Endothelial cell of umbilical vein (primary cell): ENCODE data around the gene PIGT. TPM values are rescaled to one million over a fixed set of nuclear protein-coding genes. Genes with fewer than 3 reads are reported as not detected.

Experiments used
- BruUV-seq: library from RNA; stranded (reverse); fragments of 400-500 nt; replicated peaks from 2 replicates; lab custom pipeline; 2021; lab: Mats Ljungman, UMichigan
- CTCF ChIA-PET: fragments of 300-600, 350-600 bp; sonication (Branson Sonifier 250); formaldehyde crosslinking; loops from one replicate; lab custom pipeline; 2021; ENCODE audit warnings: antibody characterized with exemption, inconsistent platforms; lab: Charles Lee
- POLR2A ChIA-PET: fragments of 300-600, 350-600 bp; sonication (Branson Sonifier 250); formaldehyde crosslinking; loops from one replicate; lab custom pipeline; 2021; ENCODE audit warnings: antibody characterized with exemption, inconsistent platforms; lab: Charles Lee
- DNase-seq: peaks from one replicate; pipeline ENCODE4 v3.0.0-alpha.2; 2011; ENCODE audit warnings: low read depth, low spot score
- FAIRE-seq: peaks from 2 replicates; lab custom pipeline; 2011; peaks lifted over from hg19 to GRCh38; lab: Jason Lieb, UNC
- H2AFZ ChIP-seq: 2 replicates; pipeline ENCODE4 v1.6.0; 2012; ENCODE audit warnings: low read depth, low read length, control low read depth, inconsistent platforms
- H3K27ac ChIP-seq: 2 replicates; pipeline ENCODE4 v1.5.1; 2011; ENCODE audit warnings: low read depth, mild to moderate bottlenecking, control low read depth, low read length, moderate library complexity; ENCODE audit not compliant: insufficient read depth
- H3K27me3 ChIP-seq, 2 experiments: 2 replicates each; pipeline versions ENCODE4 v1.6.0 to v1.6.1; 2011; ENCODE audit warnings: low read length in 2 of 2, mixed read lengths in 1 of 2; ENCODE audit not compliant: control insufficient read depth in 2 of 2, insufficient read depth in 2 of 2
- H3K36me3 ChIP-seq, 2 experiments: 2 replicates in 1 of 2; 3 replicates in 1 of 2; pipeline ENCODE4 v1.5.1; 2011; ENCODE audit warnings: low read length in 2 of 2, mild to moderate bottlenecking in 1 of 2, moderate library complexity in 1 of 2; ENCODE audit not compliant: control insufficient read depth in 2 of 2, insufficient read depth in 2 of 2; ENCODE audit errors: extremely low read depth in 1 of 2
- H3K4me1 ChIP-seq: 3 replicates; pipeline ENCODE4 v1.5.1; 2011; ENCODE audit warnings: mild to moderate bottlenecking, low read length; ENCODE audit not compliant: control insufficient read depth, insufficient read depth; ENCODE audit errors: extremely low read depth
- H3K4me2 ChIP-seq: 2 replicates; pipeline ENCODE4 v1.6.1; 2011; ENCODE audit warnings: low read length, control low read depth, mixed read lengths; ENCODE audit not compliant: insufficient read depth
- H3K4me3 ChIP-seq, 3 experiments: fragments of 200-600 bp in 1 of 3; sonication (generic), shearing (Covaris generic) in 1 of 3; replicated peaks in 1 of 3; 2 replicates each; pipeline ENCODE4 v1.5.1; 2011 to 2016; ENCODE audit warnings: control low read depth in 3 of 3, low read length in 3 of 3, mild to moderate bottlenecking in 2 of 3, inconsistent platforms in 1 of 3, low read depth in 1 of 3, moderate library complexity in 1 of 3; ENCODE audit not compliant: insufficient read depth in 1 of 3
- H3K79me2 ChIP-seq: 2 replicates; pipeline ENCODE4 v1.6.0; 2012; ENCODE audit warnings: low read length, inconsistent platforms; ENCODE audit not compliant: control insufficient read depth, insufficient read depth
- H3K9ac ChIP-seq: replicated peaks from 2 replicates; pipeline ENCODE3; 2011; ENCODE audit warnings: low read length, control low read depth; ENCODE audit not compliant: insufficient read depth; ENCODE audit errors: extremely low read depth
- H3K9me1 ChIP-seq: replicated peaks from 3 replicates; pipeline ENCODE4 v1.6.0; 2011; ENCODE audit warnings: mild to moderate bottlenecking, low read length; ENCODE audit not compliant: control insufficient read depth, insufficient read depth; ENCODE audit errors: extremely low read depth
- H3K9me3 ChIP-seq: replicated peaks from 2 replicates; pipeline ENCODE4 v1.5.1; 2012; ENCODE audit warnings: low read length, inconsistent platforms; ENCODE audit not compliant: control insufficient read depth, insufficient read depth
- H4K20me1 ChIP-seq: replicated peaks from 2 replicates; pipeline ENCODE3; 2011; ENCODE audit warnings: mild to moderate bottlenecking, low read length; ENCODE audit not compliant: control insufficient read depth, insufficient read depth; ENCODE audit errors: extremely low read depth
- EZH2 ChIP-seq: IDR thresholded peaks from 2 replicates; pipeline ENCODE4 v1.6.1; 2012; ENCODE audit warnings: borderline replicate concordance, low read depth, mild to moderate bottlenecking, moderate library complexity, low read length, inconsistent platforms; ENCODE audit not compliant: severe bottlenecking
- FOS ChIP-seq: IDR thresholded peaks from 2 replicates; pipeline ENCODE4 v1.6.1; 2011; ENCODE audit warnings: mild to moderate bottlenecking, low read length, moderate library complexity, borderline replicate concordance; ENCODE audit not compliant: insufficient read depth
- GATA2 ChIP-seq: IDR thresholded peaks from 2 replicates; pipeline ENCODE4 v1.7.0; 2011; ENCODE audit warnings: low read depth, mild to moderate bottlenecking, moderate library complexity, mixed read lengths, low read length; ENCODE audit not compliant: insufficient read length, insufficient read depth
- JUN ChIP-seq: IDR thresholded peaks from 2 replicates; pipeline ENCODE4 v1.6.1; 2011; ENCODE audit warnings: borderline replicate concordance, low read depth; ENCODE audit not compliant: insufficient read length, insufficient read depth
- MYC ChIP-seq: IDR thresholded peaks from one replicate; pipeline ENCODE4 v1.6.1; 2011; ENCODE audit warnings: mild to moderate bottlenecking, low read depth, low read length
- POLR2A ChIP-seq: IDR thresholded peaks from 2 replicates; pipeline ENCODE4 v1.6.1; 2012; ENCODE audit warnings: low read depth, mild to moderate bottlenecking, control low read depth, low read length
- POLR2AphosphoS5 ChIP-seq: IDR thresholded peaks from 2 replicates; pipeline ENCODE4 v1.6.1; 2012; ENCODE audit warnings: low read depth, mild to moderate bottlenecking, control low read depth, low read length, moderate library complexity; ENCODE audit not compliant: insufficient read depth
- dilution Hi-C: fragments of 300-500 bp; cut with MboI; formaldehyde crosslinking; loops from one replicate; pipeline ENCODE4 v1.15.0; 2019; ENCODE audit warnings: low sequenced_read_pairs; ENCODE audit not compliant: extremely low pct_ligation_motif_present
- intact Hi-C: fragments of 100-400 bp; cut with micrococcal nuclease; formaldehyde crosslinking; loops from one replicate; pipeline ENCODE4 v1.10.0; 2022
- polyA plus RNA-seq, 4 experiments: library from polyadenylated mRNA; depleted of rRNA in 3 of 4; stranded (reverse) in 3 of 4; unstranded in 1 of 4; fragments of >200 nt; gene quantifications; 2 replicates each; pipeline versions ENCODE4 v1.2.1 to v1.2.3, GENCODE V29; 2011 to 2012; ENCODE audit warnings: missing spikeins in 1 of 4
- total RNA-seq: library from RNA; stranded (reverse); gene quantifications from 2 replicates; pipeline ENCODE4 v1.2.3, GENCODE V29; 2021
- TF ChIP-seq, protein P1 (sequence below), 2 donors: IDR thresholded peaks; 1 replicate in 1 of 2; 2 replicates in 1 of 2; pipeline ENCODE4 v1.5.1; 2011; ENCODE audit warnings: low read length in 2 of 2, mild to moderate bottlenecking in 2 of 2, moderate library complexity in 2 of 2, control low read depth in 1 of 2, inconsistent platforms in 1 of 2, low read depth in 1 of 2; ENCODE audit not compliant: insufficient read depth in 1 of 2; ENCODE audit errors: extremely low read depth in 1 of 2
- TF ChIP-seq, protein P2 (sequence below): IDR thresholded peaks from 2 replicates; pipeline ENCODE4 v1.6.1; 2011; ENCODE audit not compliant: insufficient read depth, insufficient read length

Gene PIGT
- total and polyA plus RNA-seq, 2 donors (not counting 3 experiments of a cell fraction or from before 2014, with no cell fraction given): 96.8 to 143 TPM

- no peak overlapping the region for H3K27ac ChIP-seq
- no peak overlapping the region for H3K4me3 ChIP-seq
- H3K9me3 ChIP-seq: no peaks in the 10 kb centered on the region
- TF ChIP-seq, protein P1, sequence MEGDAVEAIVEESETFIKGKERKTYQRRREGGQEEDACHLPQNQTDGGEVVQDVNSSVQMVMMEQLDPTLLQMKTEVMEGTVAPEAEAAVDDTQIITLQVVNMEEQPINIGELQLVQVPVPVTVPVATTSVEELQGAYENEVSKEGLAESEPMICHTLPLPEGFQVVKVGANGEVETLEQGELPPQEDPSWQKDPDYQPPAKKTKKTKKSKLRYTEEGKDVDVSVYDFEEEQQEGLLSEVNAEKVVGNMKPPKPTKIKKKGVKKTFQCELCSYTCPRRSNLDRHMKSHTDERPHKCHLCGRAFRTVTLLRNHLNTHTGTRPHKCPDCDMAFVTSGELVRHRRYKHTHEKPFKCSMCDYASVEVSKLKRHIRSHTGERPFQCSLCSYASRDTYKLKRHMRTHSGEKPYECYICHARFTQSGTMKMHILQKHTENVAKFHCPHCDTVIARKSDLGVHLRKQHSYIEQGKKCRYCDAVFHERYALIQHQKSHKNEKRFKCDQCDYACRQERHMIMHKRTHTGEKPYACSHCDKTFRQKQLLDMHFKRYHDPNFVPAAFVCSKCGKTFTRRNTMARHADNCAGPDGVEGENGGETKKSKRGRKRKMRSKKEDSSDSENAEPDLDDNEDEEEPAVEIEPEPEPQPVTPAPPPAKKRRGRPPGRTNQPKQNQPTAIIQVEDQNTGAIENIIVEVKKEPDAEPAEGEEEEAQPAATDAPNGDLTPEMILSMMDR (IDR thresholded peaks at IDR 0.05; ENCODE audit: extremely low read depth in 1 of 2, insufficient read depth in 1 of 2, low read depth in 1 of 2, low read length in 2 of 2): no peak
- TF ChIP-seq FOS (no peak), POLR2A (no peak), GATA2 (no peak), JUN (no peak), EZH2 (no peak), MYC (no peak), POLR2AphosphoS5 (no peak)
- TF ChIP-seq, protein P2, sequence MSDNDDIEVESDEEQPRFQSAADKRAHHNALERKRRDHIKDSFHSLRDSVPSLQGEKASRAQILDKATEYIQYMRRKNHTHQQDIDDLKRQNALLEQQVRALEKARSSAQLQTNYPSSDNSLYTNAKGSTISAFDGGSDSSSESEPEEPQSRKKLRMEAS: no peak
- dilution Hi-C loops: no loop called here
- no TSS peak for BruUV-seq
- no peak overlapping the region for H2AFZ ChIP-seq
- POLR2A ChIA-PET: no interaction called here
- H3K4me2 ChIP-seq: no peak overlapping the region
- FAIRE-seq (no peak), DNase-seq (no peak)
- no peak overlapping the region for H3K9ac ChIP-seq
- no peaks in the 10 kb centered on the region for H3K36me3 ChIP-seq
- H3K4me1 ChIP-seq: no peaks in the 10 kb centered on the region
- no peaks in the 10 kb centered on the region for H3K9me1 ChIP-seq
- intact Hi-C loops: no loop called here
- peaks cover 5 to 6% of the 10 kb centered on the region in 2 experiments for H3K27me3 ChIP-seq
- H4K20me1 ChIP-seq: no peaks in the 10 kb centered on the region
- CTCF ChIA-PET: no interaction called here
- no peaks in the 10 kb centered on the region for H3K79me2 ChIP-seq
These were observed 25.8 kb downstream of the PIGT start for GRCh38 chr20:45441746-45442145.
